SU-DHL-6 (cell line): ENCODE data around the gene GALNT17.

Experiments used
- H2AFZ ChIP-seq: fragments of 200-600 bp; sonication (generic); 2 replicates; pipeline ENCODE4 v1.6.1; 2014; ENCODE audit warnings: low read depth, mild to moderate bottlenecking, moderate library complexity, mixed read lengths, antibody characterized with exemption, low read length; ENCODE audit not compliant: severe bottlenecking
- H3F3A ChIP-seq: fragments of 200-600 bp; shearing (Covaris generic); 2 replicates; pipeline ENCODE4 v1.6.0; 2016; ENCODE audit warnings: antibody characterized with exemption, mild to moderate bottlenecking; ENCODE audit not compliant: insufficient read depth
- H3K27ac ChIP-seq: fragments of 200-600 bp; sonication (generic); 2 replicates; pipeline ENCODE4 v1.5.1; 2016; ENCODE audit warnings: low read depth, mild to moderate bottlenecking, low read length, moderate library complexity, mixed read lengths
- H3K27me3 ChIP-seq: fragments of 200-600 bp; sonication (generic), shearing (Covaris generic); 2 replicates; pipeline ENCODE4 v1.6.0; 2014; ENCODE audit warnings: mild to moderate bottlenecking, low read length
- H3K36me3 ChIP-seq: fragments of 200-600 bp; sonication (generic); 2 replicates; pipeline ENCODE4 v1.6.1; 2014; ENCODE audit warnings: mild to moderate bottlenecking, low read length, mixed read lengths
- H3K4me2 ChIP-seq: fragments of 300-600, 200-600 bp; shearing (Covaris generic), sonication (generic); 2 replicates; pipeline ENCODE4 v1.6.0; 2014; ENCODE audit warnings: low read length, low read depth, mild to moderate bottlenecking; ENCODE audit not compliant: poor library complexity, severe bottlenecking
- H3K4me3 ChIP-seq: fragments of 200-600 bp; sonication (generic); 2 replicates; pipeline ENCODE4 v1.5.1; 2014; ENCODE audit warnings: antibody characterized with exemption, low read length, mild to moderate bottlenecking, mixed read lengths; ENCODE audit not compliant: insufficient read depth, poor library complexity, severe bottlenecking
- H3K79me2 ChIP-seq: fragments of 200-600 bp; sonication (generic); 2 replicates; pipeline ENCODE4 v1.6.1; 2014; ENCODE audit warnings: mild to moderate bottlenecking, low read length, moderate library complexity; ENCODE audit not compliant: insufficient read depth
- H3K9ac ChIP-seq: fragments of 200-600 bp; sonication (generic); 2 replicates; pipeline ENCODE4 v1.7.0; 2014; ENCODE audit warnings: mild to moderate bottlenecking, low read length
- H3K9me2 ChIP-seq: fragments of 200-600 bp; sonication (generic); replicated peaks from 2 replicates; pipeline ENCODE4 v1.6.1; 2014; ENCODE audit warnings: low read length; ENCODE audit not compliant: insufficient read depth
- H3K9me3 ChIP-seq: fragments of 200-600 bp; sonication (generic); 2 replicates; pipeline ENCODE4 v1.6.1; 2014; ENCODE audit warnings: low read length, mixed read lengths; ENCODE audit not compliant: insufficient read depth
- H4K20me1 ChIP-seq: fragments of 200-600 bp; sonication (generic); 2 replicates; pipeline ENCODE4 v1.6.1; 2014; ENCODE audit warnings: low read depth, mild to moderate bottlenecking, antibody characterized with exemption, low read length, moderate library complexity, mixed read lengths
- CTCF ChIP-seq: fragments of 200-600 bp; sonication (generic); IDR thresholded peaks from one replicate; pipeline ENCODE4 v1.5.1; 2017; ENCODE audit warnings: antibody characterized with exemption, mild to moderate bottlenecking, low read length, moderate library complexity; ENCODE audit not compliant: insufficient read depth, poor library complexity, severe bottlenecking
- EZH2phosphoT487 ChIP-seq: fragments of 200-600 bp; sonication (generic), shearing (Covaris generic); conservative IDR thresholded peaks from 2 replicates; pipeline ENCODE4 v1.6.1; 2018; ENCODE audit warnings: mild to moderate bottlenecking, antibody characterized with exemption, low read length, moderate library complexity, mixed read lengths

Gene GALNT17

GRCh38 chr7:71705217-71705616, 573.3 kb downstream of the GALNT17 start:
- no peak overlapping the region for H3K4me2 ChIP-seq
- no peaks in the 10 kb centered on the region for H3K27me3 ChIP-seq
- no peaks in the 10 kb centered on the region for H3K79me2 ChIP-seq
- H2AFZ ChIP-seq = no peak overlapping the region
- H3K4me3 ChIP-seq = no peak overlapping the region
- no peak overlapping the region for H3K9ac ChIP-seq
- no peaks in the 10 kb centered on the region for H3K9me3 ChIP-seq
- no peaks in the 10 kb centered on the region for H3K9me2 ChIP-seq
- TF ChIP-seq CTCF (no peak), EZH2phosphoT487 (no peak)
- no peak overlapping the region for H3K27ac ChIP-seq
- no peaks in the 10 kb centered on the region for H4K20me1 ChIP-seq
- H3F3A ChIP-seq = no peaks in the 10 kb centered on the region
- no peaks in the 10 kb centered on the region for H3K36me3 ChIP-seq

- Histone ChIP-seq H3K79me2 (no peaks in the 10 kb centered on the region), H3F3A (no peaks in the 10 kb centered on the region), H3K27me3 (no peaks in the 10 kb centered on the region), H3K36me3 (no peaks in the 10 kb centered on the region), H3K9ac (no peak overlapping the region), H2AFZ (no peak overlapping the region), H3K4me2 (no peak overlapping the region), H3K27ac (no peak overlapping the region), H3K9me3 (no peaks in the 10 kb centered on the region), H3K4me3 (no peak overlapping the region), H4K20me1 (no peaks in the 10 kb centered on the region), H3K9me2 (no peaks in the 10 kb centered on the region)
- TF ChIP-seq CTCF = no peak
- no peak for TF ChIP-seq EZH2phosphoT487
Observed at GRCh38 chr7:71705901-71706596, 574.1 kb downstream of the GALNT17 start.

- Histone ChIP-seq H3K79me2 (no peaks in the 10 kb centered on the region), H3K27me3 (no peaks in the 10 kb centered on the region), H3K27ac (no peak overlapping the region), H2AFZ (no peak overlapping the region), H3F3A (no peaks in the 10 kb centered on the region), H3K9me3 (no peaks in the 10 kb centered on the region), H3K36me3 (no peaks in the 10 kb centered on the region), H3K9me2 (no peaks in the 10 kb centered on the region), H3K4me2 (no peak overlapping the region), H4K20me1 (no peaks in the 10 kb centered on the region), H3K9ac (no peak overlapping the region), H3K4me3 (no peak overlapping the region)
- TF ChIP-seq CTCF (no peak), EZH2phosphoT487 (no peak)
Observed at GRCh38 chr7:71706597-71706975, 574.6 kb downstream of the GALNT17 start.
